NT2/D1 (cell line): ENCODE data around the gene SSX4B.
"Not testable (repeated sequence)": the region's sequence is repeated elsewhere in the genome, so short reads cannot be mapped to it uniquely, and the experiment has no call there.

ENCODE experiments used
- DNase-seq: peaks from one replicate; pipeline ENCODE4 v3.0.0-alpha.2; 2011; ENCODE audit warnings: low read depth, low spot score
- H3K27me3 ChIP-seq: 2 replicates; pipeline ENCODE4 v1.6.0; 2011; ENCODE audit warnings: mild to moderate bottlenecking; ENCODE audit not compliant: insufficient read length, insufficient read depth
- H3K36me3 ChIP-seq: 2 replicates; pipeline ENCODE4 v1.6.1; 2011; ENCODE audit warnings: mild to moderate bottlenecking, low read length, mixed read lengths; ENCODE audit not compliant: insufficient read depth, insufficient read length
- H3K4me1 ChIP-seq: 2 replicates; pipeline ENCODE4 v1.5.1; 2011; ENCODE audit not compliant: insufficient read depth, insufficient read length
- H3K4me3 ChIP-seq: 2 replicates; pipeline ENCODE4 v1.5.1; 2011; ENCODE audit warnings: low read depth; ENCODE audit not compliant: insufficient read length
- H3K9ac ChIP-seq: 2 replicates; pipeline ENCODE4 v1.6.0; 2011; ENCODE audit warnings: low read depth; ENCODE audit not compliant: insufficient read length
- H3K9me3 ChIP-seq: 2 replicates; pipeline ENCODE4 v1.5.1; 2011; ENCODE audit warnings: mild to moderate bottlenecking, low read length; ENCODE audit not compliant: insufficient read depth
- SUZ12 ChIP-seq: IDR thresholded peaks from 2 replicates; pipeline ENCODE4 v1.6.1; 2011; ENCODE audit not compliant: insufficient read length, insufficient read depth; ENCODE audit errors: extremely low read depth

SSX4B gene

GRCh38 chrX:48429606-48430005, 17.8 kb upstream of the SSX4B start:
- H3K9me3 ChIP-seq, H3K27me3 ChIP-seq: not testable (repeated sequence)

GRCh38 chrX:48427027-48427716, 15.4 kb upstream of the SSX4B start:
- H3K27me3 ChIP-seq, H3K36me3 ChIP-seq, H3K4me1 ChIP-seq, H3K9me3 ChIP-seq, DNase-seq, H3K9ac ChIP-seq, H3K4me3 ChIP-seq: not testable (repeated sequence)

More at GRCh38 chrX:48429606-48430005, 17.8 kb upstream of the SSX4B start:
- DNase-seq, H3K4me1 ChIP-seq, H3K4me3 ChIP-seq, H3K36me3 ChIP-seq, H3K9ac ChIP-seq: not testable (repeated sequence)

- not testable (repeated sequence) for H3K4me3 ChIP-seq, H3K4me1 ChIP-seq, H3K9me3 ChIP-seq, H3K36me3 ChIP-seq, H3K27me3 ChIP-seq, DNase-seq, H3K9ac ChIP-seq
Measured at GRCh38 chrX:48397825-48398224, 13.9 kb downstream of the SSX4B start.

GRCh38 chrX:48396931-48397330, 14.8 kb downstream of the SSX4B start:
- H3K36me3 ChIP-seq, DNase-seq, H3K9ac ChIP-seq: not testable (repeated sequence)

GRCh38 chrX:48383239-48383638, 28.5 kb downstream of the SSX4B start, which contains the start of gene SSX4:
Gene SSX4 (plus strand): TSS chrX:48383539. CDS start chrX:48384054, 515 bp downstream.
- H3K9ac ChIP-seq, H3K4me1 ChIP-seq, H3K36me3 ChIP-seq, DNase-seq, H3K27me3 ChIP-seq, H3K9me3 ChIP-seq, H3K4me3 ChIP-seq: not testable (repeated sequence)

More at GRCh38 chrX:48396931-48397330, 14.8 kb downstream of the SSX4B start:
- H3K27me3 ChIP-seq, H3K4me3 ChIP-seq, H3K9me3 ChIP-seq, H3K4me1 ChIP-seq: not testable (repeated sequence)

- not testable (repeated sequence) for DNase-seq, H3K4me1 ChIP-seq, H3K27me3 ChIP-seq, H3K36me3 ChIP-seq, H3K9me3 ChIP-seq, H3K9ac ChIP-seq, H3K4me3 ChIP-seq
Measured at GRCh38 chrX:48370408-48370807, 41.4 kb downstream of the SSX4B start.

GRCh38 chrX:48367717-48368408, 43.9 kb downstream of the SSX4B start:
- not testable (repeated sequence) for H3K9me3 ChIP-seq, H3K36me3 ChIP-seq, H3K9ac ChIP-seq, H3K4me3 ChIP-seq, H3K27me3 ChIP-seq, DNase-seq, H3K4me1 ChIP-seq

- H3K4me3 ChIP-seq, DNase-seq, H3K4me1 ChIP-seq, H3K9me3 ChIP-seq, H3K9ac ChIP-seq, H3K36me3 ChIP-seq, H3K27me3 ChIP-seq: not testable (repeated sequence)
Measured at GRCh38 chrX:48359281-48359680, 52.5 kb downstream of the SSX4B start.

- Histone ChIP-seq H3K9ac (no peak overlapping the region), H3K27me3 (no peaks in the 10 kb centered on the region), H3K4me3 (no peak overlapping the region), H3K4me1 (no peaks in the 10 kb centered on the region), H3K9me3 (no peaks in the 10 kb centered on the region), H3K36me3 (no peaks in the 10 kb centered on the region)
- TF ChIP-seq SUZ12, result no peak
- DNase-seq, result no peak
Measured at GRCh38 chrX:48357681-48358080, 54.1 kb downstream of the SSX4B start.

- not testable (repeated sequence) for DNase-seq, H3K4me1 ChIP-seq, H3K27me3 ChIP-seq, H3K9ac ChIP-seq, H3K36me3 ChIP-seq, H3K9me3 ChIP-seq, H3K4me3 ChIP-seq
Measured at GRCh38 chrX:48356315-48357094, 55.3 kb downstream of the SSX4B start, which contains the start of gene SSX3. Gene SSX3 (minus strand): TSS chrX:48356703. CDS start chrX:48355249, 1,454 bp downstream.
